GM23338 (cell line): Measurements from ENCODE around the gene RAB6A. TPM values are rescaled to one million over a fixed set of nuclear protein-coding genes. Genes with fewer than 3 reads are reported as not detected.

Experiments used
- ATAC-seq: fragments of 200-7000 bp; cut with Tn5 transposase; 3 replicates; pipeline ENCODE4 v1.9.1; 2020
- DNase-seq: peaks from one replicate; pipeline ENCODE4 v3.0.0-alpha.2; 2015; ENCODE audit warnings: low spot score
- H2AFZ ChIP-seq: fragments of 200-600 bp; sonication (generic); 2 replicates; pipeline ENCODE4 v1.8.0; 2016; ENCODE audit warnings: antibody characterized with exemption, mild to moderate bottlenecking, moderate library complexity
- H3F3A ChIP-seq: fragments of 200-600 bp; sonication (generic); replicated peaks from 2 replicates; pipeline ENCODE4 v1.8.0; 2017; ENCODE audit warnings: antibody characterized with exemption, mixed run types, low read depth
- H3K27ac ChIP-seq: fragments of 200-600 bp; sonication (generic); 2 replicates; pipeline ENCODE4 v1.6.1; 2016; ENCODE audit warnings: low read depth
- H3K27me3 ChIP-seq: fragments of 200-600 bp; sonication (generic); 2 replicates; pipeline ENCODE4 v1.8.0; 2016; ENCODE audit warnings: mild to moderate bottlenecking, mixed run types, moderate library complexity; ENCODE audit not compliant: insufficient read depth
- H3K36me3 ChIP-seq: fragments of 200-600 bp; sonication (generic); 2 replicates; pipeline ENCODE4 v1.8.0; 2016; ENCODE audit warnings: mild to moderate bottlenecking; ENCODE audit not compliant: insufficient read depth
- H3K4me1 ChIP-seq: fragments of 200-600 bp; sonication (generic); 2 replicates; pipeline ENCODE4 v1.8.0; 2016; ENCODE audit warnings: mild to moderate bottlenecking, moderate library complexity; ENCODE audit not compliant: insufficient read depth
- H3K4me2 ChIP-seq: fragments of 200-600 bp; sonication (generic); 2 replicates; pipeline ENCODE4 v1.7.1; 2017; ENCODE audit warnings: mixed run types
- H3K4me3 ChIP-seq: fragments of 200-600 bp; sonication (generic); 2 replicates; pipeline ENCODE4 v1.6.1; 2016; ENCODE audit warnings: mixed run types
- H3K79me2 ChIP-seq: fragments of 200-600 bp; sonication (generic); replicated peaks from 2 replicates; pipeline ENCODE4 v1.8.0; 2017; ENCODE audit warnings: mild to moderate bottlenecking; ENCODE audit not compliant: insufficient read depth
- H3K9me2 ChIP-seq: fragments of 200-600 bp; sonication (generic); 2 replicates; pipeline ENCODE4 v1.8.0; 2017; ENCODE audit not compliant: insufficient read depth
- H4K20me1 ChIP-seq: fragments of 200-600 bp; sonication (generic); replicated peaks from 2 replicates; pipeline ENCODE4 v1.8.0; 2017; ENCODE audit warnings: mild to moderate bottlenecking; ENCODE audit not compliant: insufficient read depth
- H3K27ac Mint-ChIP-seq: 2 replicates; pipeline ENCODE4 v1.8.0; 2020; ENCODE audit warnings: inconsistent platforms, mild to moderate bottlenecking, moderate library complexity, mixed read lengths
- H3K27me3 Mint-ChIP-seq: 3 replicates; pipeline ENCODE4 v1.8.0; 2022; ENCODE audit warnings: low read depth, mild to moderate bottlenecking, moderate library complexity, mixed read lengths, inconsistent platforms; ENCODE audit not compliant: insufficient read depth, poor library complexity
- H3K36me3 Mint-ChIP-seq: 3 replicates; pipeline ENCODE4 v1.8.0; 2021; ENCODE audit warnings: low read depth, mild to moderate bottlenecking, inconsistent platforms, moderate library complexity, mixed read lengths
- H3K4me1 Mint-ChIP-seq: 3 replicates; pipeline ENCODE4 v1.8.0; 2020; ENCODE audit warnings: mild to moderate bottlenecking, inconsistent platforms, mixed read lengths
- H3K4me3 Mint-ChIP-seq: 3 replicates; pipeline ENCODE4 v1.8.0; 2021; ENCODE audit warnings: moderate library complexity, mild to moderate bottlenecking, inconsistent platforms, mixed read lengths
- H3K9me3 Mint-ChIP-seq: 3 replicates; pipeline ENCODE4 v1.8.0; 2020; ENCODE audit warnings: moderate library complexity, mild to moderate bottlenecking, inconsistent platforms, mixed read lengths
- ETS1 ChIP-seq: IDR thresholded peaks from 2 replicates; pipeline ENCODE4 v1.6.1; 2016; ENCODE audit warnings: antibody characterized with exemption
- EZH2phosphoT487 ChIP-seq: fragments of 200-600 bp; sonication (generic); IDR thresholded peaks from one replicate; pipeline ENCODE4 v1.8.1; 2018; ENCODE audit warnings: antibody characterized with exemption; ENCODE audit not compliant: unreplicated experiment
- POLR2AphosphoS5 ChIP-seq: IDR thresholded peaks from 2 replicates; pipeline ENCODE4 v1.6.1; 2016; ENCODE audit warnings: antibody characterized with exemption, low read depth
- STAT1 ChIP-seq: IDR thresholded peaks from one replicate; pipeline ENCODE4 v1.6.1; 2016; ENCODE audit warnings: antibody characterized with exemption; ENCODE audit not compliant: unreplicated experiment
- ZNF114 ChIP-seq: fragments of 250-450 bp; sonication (Bioruptor Pico); IDR thresholded peaks from 2 replicates; pipeline ENCODE4 v1.5.0; 2020; ENCODE audit warnings: mild to moderate bottlenecking, moderate library complexity
- ZNF462 ChIP-seq: fragments of 250-450 bp; sonication (Bioruptor Pico); IDR thresholded peaks from 2 replicates; pipeline ENCODE4 v1.5.0; 2020; ENCODE audit warnings: mild to moderate bottlenecking, moderate library complexity
- polyA plus RNA-seq: library from polyadenylated mRNA; unstranded; fragments of >200 nt; fragmentation: Nextera tagmentation; extraction: Ambion mirVana; gene quantifications from 2 replicates; pipeline ENCODE4 v1.2.1, GENCODE V29; 2016
- total RNA-seq: library from RNA; depleted of rRNA; stranded (reverse); fragments of >200 nt; shearing (Covaris generic); gene quantifications from 2 replicates; pipeline ENCODE4 v1.2.3, GENCODE V29; 2014

RAB6A gene
- total and polyA plus RNA-seq, 2 experiments from 2014 or later = 61.1 to 127 TPM

DNA sequence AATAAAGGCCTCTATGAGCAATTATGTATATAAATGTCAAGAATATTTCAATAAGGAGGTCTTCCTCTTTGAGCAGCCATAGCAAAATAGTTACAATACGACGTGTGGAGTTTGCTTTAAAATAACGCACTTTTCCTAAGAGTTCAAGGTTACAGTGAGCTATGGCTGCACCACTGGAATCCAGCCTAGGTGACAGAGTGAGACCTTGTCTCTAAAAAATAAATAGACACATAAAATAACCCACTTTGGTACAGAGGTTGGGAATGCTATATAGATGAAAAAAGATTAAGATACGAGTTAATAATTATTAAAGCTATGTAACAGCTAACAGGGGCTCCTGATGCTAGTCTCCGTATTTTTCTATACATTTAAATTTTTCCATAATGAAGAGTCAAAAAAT lies 12.6 kb downstream of the RAB6A start (continued):
- TF ChIP-seq EZH2phosphoT487 (no peak), ZNF462 (CRISPR knock-in tag) (no peak)

- Histone ChIP-seq H2AFZ (no peak overlapping the region), H4K20me1 (peaks cover 60% of the 10 kb centered on the region), H3K36me3 (no peaks in the 10 kb centered on the region), H3K79me2 (peaks cover 98% of the 10 kb centered on the region), H3K27me3 (no peaks in the 10 kb centered on the region), H3K4me1 (peaks cover 5% of the 10 kb centered on the region), H3F3A (no peaks in the 10 kb centered on the region), H3K4me3 (no peak overlapping the region), H3K27ac (no peak overlapping the region), H3K4me2 (no peak overlapping the region), H3K9me2 (no peaks in the 10 kb centered on the region)
- Mint-ChIP-seq H3K27ac (no peak overlapping the region), H3K4me3 (no peak overlapping the region), H3K36me3 (peaks cover 6% of the 10 kb centered on the region; the same call in 2 of the 3 replicates), H3K9me3 (no peaks in the 10 kb centered on the region), H3K4me1 (peaks cover 6% of the 10 kb centered on the region; the same call in 1 of the 3 replicates), H3K27me3 (peaks cover 3% of the 10 kb centered on the region)
- ATAC-seq (no peak), DNase-seq (no peak)
- TF ChIP-seq STAT1 (no peak), ETS1 (no peak), POLR2AphosphoS5 (no peak), EZH2phosphoT487 (no peak), ZNF114 (CRISPR knock-in tag) (no peak), ZNF462 (CRISPR knock-in tag) (no peak)
Measured at GRCh38 chr11:73747762-73748161, 13.1 kb downstream of the RAB6A start.
